Measurements from ENCODE around the gene MXD4.

The MXD4 gene

GRCh38 chr4:2292646-2293108, 30.8 kb upstream of the MXD4 start:
- no peak for DNase-seq (ENCODE audit: insufficient read length, low spot score)

DNA sequence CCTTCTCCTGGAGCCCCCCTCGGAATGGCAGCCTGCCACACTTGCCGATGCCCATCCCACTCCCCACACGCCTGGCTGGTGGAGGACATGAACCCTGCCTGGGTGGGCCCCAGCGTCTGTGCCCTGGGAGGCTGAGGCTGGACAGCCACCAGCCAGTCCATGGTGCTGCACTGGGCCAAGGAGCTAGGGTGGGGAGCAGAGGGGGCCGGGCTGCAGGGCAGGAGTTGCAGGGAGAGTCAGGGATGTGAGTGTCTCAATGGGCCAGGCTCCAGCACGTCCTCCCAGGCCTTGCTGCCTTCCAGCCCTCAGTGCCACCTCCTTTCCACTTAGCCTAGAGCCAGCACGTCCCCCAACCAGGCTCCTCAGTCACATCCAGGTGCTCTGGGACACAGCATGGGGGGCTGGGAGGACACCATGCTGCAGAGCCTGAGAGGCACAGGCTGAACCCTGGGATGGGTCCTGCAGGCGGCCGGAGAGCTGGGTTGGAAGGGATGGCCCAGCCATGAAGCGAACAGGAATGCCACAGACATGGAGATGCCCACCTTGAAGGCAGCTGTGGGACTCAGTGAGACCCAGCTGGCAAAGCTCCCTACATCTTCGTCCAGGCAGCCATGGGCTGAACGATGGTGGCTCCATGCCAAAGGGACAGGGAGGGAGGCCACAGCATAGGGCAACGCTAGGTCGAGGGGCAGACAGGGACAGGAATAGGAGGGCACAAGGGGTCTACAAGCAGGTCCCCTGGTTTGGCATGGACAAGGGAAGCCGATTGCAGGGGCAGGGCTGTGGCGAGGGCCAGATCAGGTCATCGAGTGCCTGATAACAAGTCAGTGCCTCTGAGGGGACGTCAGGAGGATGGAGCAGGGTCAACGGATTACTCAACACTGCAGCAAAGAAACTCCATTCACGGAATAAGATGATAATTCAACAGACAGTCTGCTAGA, 30.1 kb upstream of the MXD4 start:
- DNase-seq (ENCODE audit: insufficient read length, low spot score): no peak
- no peak for FAIRE-seq

More at GRCh38 chr4:2292646-2293108, 30.8 kb upstream of the MXD4 start:
- no peak for FAIRE-seq

GRCh38 chr4:2290974-2291704, 29.2 kb upstream of the MXD4 start:
- DNase-seq (ENCODE audit: insufficient read length, low spot score) (no peak), FAIRE-seq (no peak)

GRCh38 chr4:2290488-2290887, 28.6 kb upstream of the MXD4 start:
- FAIRE-seq (no peak), DNase-seq (ENCODE audit: insufficient read length, low spot score) (no peak)

DNA sequence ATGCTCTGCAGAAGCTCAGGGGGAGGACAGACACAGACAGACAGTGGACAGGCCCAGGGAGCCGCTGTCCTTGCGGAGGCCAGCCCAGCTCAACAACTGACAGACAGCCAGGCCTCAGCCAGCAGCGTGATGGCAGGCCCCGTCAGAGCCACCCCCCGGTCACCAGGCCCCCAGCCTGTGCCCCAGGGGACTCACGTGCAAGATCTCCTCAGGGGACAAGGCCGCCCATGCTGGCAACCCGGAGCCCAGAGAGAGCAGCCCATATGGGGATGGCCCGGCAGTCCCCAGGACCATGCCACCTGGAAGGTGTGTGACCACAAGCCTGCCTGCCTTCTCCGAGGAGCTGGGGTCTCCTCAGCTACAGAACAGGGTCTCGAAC, 28.0 kb upstream of the MXD4 start:
- FAIRE-seq (no peak), DNase-seq (ENCODE audit: insufficient read length, low spot score) (no peak)

DNA sequence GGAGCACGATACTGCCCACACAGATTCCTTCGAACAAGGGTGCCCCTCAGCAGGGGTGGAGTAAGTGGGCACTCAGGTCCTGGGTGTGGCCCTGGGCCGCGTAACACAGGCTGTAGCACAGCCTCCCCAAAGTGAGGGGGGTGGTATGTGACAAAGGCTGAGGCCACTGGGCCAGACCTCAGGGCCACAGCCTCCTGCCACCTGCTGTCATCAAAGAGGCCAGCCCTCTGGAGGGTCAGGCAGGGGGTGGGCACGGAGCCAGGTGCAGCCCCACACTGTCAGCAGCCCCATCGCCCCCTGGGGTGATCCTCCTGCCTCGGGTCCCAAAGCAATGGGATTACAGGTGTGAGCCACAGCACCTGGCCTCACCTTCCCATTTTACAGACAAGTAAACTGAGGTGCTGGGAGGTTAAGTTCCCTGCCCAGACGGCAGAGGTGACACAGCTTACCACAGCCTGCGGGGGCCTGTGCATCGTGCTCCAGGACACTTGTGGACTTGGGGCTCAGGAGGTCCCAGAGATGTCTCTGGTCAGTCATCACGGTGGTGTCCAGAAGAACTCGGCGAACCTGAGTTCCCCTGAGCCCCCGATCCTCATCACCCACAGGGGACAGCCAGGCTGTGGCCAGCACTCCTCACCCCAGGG, 27.5 kb upstream of the MXD4 start:
- FAIRE-seq: no peak
- no peak for DNase-seq (ENCODE audit: insufficient read length, low spot score)

- DNase-seq (ENCODE audit: insufficient read length, low spot score) (no peak), FAIRE-seq (no peak)
These were observed 26.2 kb upstream of the MXD4 start for GRCh38 chr4:2288051-2288541.

DNA sequence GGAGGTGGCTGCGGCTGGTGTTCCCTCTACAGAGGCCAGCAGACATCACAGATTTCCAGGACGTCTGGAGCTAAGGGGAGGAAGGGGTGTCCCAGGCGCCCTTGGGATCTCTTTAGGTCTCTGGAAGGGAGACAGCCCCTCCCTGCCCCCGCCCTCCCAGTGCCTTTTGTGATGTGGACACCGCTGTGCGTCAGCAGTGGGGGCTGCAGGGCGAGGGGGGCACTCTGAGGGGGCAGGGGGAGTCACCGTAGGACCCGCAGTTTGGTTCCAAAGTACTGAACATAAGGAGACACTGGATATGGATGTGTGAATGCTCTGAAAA, 25.6 kb upstream of the MXD4 start:
- DNase-seq (ENCODE audit: insufficient read length, low spot score) (no peak), FAIRE-seq (no peak)

- DNase-seq (ENCODE audit: insufficient read length, low spot score): no peak
- FAIRE-seq: no peak
These were observed 25.1 kb upstream of the MXD4 start for GRCh38 chr4:2286904-2287593.

DNA sequence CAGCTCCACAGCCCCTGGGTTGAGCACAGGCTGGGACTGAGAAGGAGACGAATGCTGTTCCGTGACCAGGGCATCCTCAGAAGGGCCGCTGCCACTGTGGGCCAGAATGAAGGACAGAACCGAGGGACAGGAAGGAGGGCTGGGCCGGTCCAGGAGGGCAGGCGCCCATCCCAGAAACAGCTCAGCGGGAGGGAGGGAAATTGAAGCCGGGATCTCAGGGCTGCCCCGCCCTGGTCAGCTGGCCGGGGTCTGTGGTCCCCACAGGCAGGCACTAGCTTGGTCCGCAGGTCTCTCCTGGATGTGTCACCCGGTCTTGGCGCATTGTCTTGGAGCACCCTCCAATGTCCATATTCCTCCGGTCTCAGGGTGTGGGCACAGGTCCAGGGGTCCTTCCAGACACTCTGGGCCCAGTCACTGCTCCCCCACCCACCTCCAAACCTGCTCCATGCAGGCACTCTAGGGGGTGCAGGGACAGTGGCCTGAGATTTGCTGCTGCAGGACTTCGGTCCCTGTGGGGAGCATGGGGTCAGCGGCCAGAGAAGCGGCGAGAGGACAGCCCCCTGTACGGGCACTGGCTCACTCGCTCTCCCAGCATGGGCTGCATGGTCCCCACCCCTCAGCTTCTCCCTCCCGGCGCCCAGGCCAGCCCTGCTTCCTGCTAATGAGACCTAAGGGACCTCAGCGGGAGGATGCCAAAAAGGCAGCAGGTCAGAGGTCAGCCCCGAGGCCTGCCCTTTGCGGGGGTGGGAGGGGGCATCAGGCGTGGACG, 23.9 kb upstream of the MXD4 start:
- DNase-seq (ENCODE audit: insufficient read length, low spot score) (no peak), FAIRE-seq (no peak)

GRCh38 chr4:2284934-2285612, 23.2 kb upstream of the MXD4 start:
- FAIRE-seq: no peak

GRCh38 chr4:2284161-2284933, 22.4 kb upstream of the MXD4 start:
- DNase-seq (ENCODE audit: insufficient read length, low spot score): no peak
- no peak for FAIRE-seq

More at GRCh38 chr4:2284934-2285612, 23.2 kb upstream of the MXD4 start:
- DNase-seq (ENCODE audit: insufficient read length, low spot score): no peak

- FAIRE-seq (no peak), DNase-seq (ENCODE audit: insufficient read length, low spot score) (no peak)
These were observed 21.3 kb upstream of the MXD4 start for GRCh38 chr4:2283199-2283711.

GRCh38 chr4:2281575-2282343, 19.9 kb upstream of the MXD4 start:
- peak; percentile 81 for FAIRE-seq
- DNase-seq (ENCODE audit: insufficient read length, low spot score): peak; percentile 46

- FAIRE-seq (no peak), DNase-seq (ENCODE audit: insufficient read length, low spot score) (no peak)
These were observed 18.8 kb upstream of the MXD4 start for GRCh38 chr4:2280531-2281300.

GRCh38 chr4:2277956-2278355, 16.0 kb upstream of the MXD4 start:
- FAIRE-seq (no peak), DNase-seq (ENCODE audit: insufficient read length, low spot score) (no peak)

Measured in GM19239 (cell line).